ENCODE results near the gene RRH.
"Not testable (repeated sequence)": the region's sequence is repeated elsewhere in the genome, so short reads cannot be mapped to it uniquely, and the experiment has no call there.

RRH gene

DNA sequence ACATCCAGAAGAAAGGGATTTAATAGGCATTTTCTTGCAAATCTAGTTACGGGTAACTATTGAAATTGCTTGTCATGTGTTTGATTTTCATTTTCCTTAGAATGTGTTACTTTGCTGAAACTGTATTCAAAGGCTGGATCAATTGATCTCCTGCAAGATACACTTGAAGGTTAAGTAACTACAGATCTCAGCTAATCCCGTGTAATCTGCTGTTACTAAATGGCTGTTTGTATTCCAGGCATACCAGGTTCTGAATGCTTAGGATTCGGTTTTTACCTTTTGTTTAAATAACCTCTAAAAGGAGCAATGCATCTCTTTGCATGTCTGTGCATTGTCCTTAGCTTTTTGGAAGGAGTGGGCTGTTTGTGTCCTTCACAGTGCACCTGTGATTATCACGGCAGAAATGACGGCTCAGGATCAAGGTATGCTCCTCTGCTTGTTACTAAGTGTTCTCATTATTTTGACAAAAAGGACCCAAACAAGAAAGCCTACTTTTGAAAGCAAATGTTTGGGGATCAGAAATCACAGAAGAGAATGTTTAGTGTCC lies 20.2 kb downstream of the RRH start, which contains the start of gene LRIT3:
Gene LRIT3, plus strand, starts transcription at position 212 of the 547 bp plus-strand sequence. Its CDS starts 95 bp downstream, at position 307.
- no peak for DNase-seq

DNA sequence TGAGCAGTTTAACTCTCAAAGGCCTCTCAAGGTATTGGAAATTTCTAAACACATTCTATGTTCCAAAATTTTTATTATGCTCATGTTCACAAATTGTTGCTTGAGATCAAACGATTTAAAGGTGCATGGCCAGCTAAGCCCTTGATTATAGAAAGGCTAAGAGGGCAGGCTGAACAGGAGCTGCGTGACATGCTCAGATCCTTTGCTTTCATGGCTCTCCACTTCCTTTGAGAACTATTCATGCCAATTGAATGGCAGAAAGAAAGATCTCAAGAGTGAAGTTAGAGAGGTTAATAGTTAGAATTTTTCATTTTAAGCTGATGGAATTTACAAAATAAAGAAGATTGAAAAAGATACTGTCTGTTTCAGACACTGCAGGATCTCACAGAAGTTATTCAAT lies 20.7 kb downstream of the RRH start:
- DNase-seq = no peak

DNA sequence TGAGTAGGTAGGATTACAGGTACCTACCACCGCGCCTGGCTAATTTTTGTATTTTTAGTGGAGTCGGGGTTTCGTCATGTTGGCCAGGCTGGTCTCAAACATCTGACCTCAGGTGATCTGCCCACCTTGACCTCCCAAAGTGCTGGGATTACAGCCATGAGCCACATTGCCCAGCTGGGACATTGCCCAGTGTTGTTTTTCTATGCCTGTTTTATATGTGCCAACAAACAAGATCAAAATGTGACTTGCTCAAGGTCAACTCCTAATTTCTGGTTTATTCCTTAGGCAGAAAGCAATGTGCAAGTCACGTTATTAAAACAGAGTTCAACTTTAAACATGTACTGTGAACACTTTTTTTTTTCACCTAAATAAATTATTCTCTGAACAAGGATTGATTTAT lies 22.8 kb downstream of the RRH start:
- DNase-seq = no peak

DNA sequence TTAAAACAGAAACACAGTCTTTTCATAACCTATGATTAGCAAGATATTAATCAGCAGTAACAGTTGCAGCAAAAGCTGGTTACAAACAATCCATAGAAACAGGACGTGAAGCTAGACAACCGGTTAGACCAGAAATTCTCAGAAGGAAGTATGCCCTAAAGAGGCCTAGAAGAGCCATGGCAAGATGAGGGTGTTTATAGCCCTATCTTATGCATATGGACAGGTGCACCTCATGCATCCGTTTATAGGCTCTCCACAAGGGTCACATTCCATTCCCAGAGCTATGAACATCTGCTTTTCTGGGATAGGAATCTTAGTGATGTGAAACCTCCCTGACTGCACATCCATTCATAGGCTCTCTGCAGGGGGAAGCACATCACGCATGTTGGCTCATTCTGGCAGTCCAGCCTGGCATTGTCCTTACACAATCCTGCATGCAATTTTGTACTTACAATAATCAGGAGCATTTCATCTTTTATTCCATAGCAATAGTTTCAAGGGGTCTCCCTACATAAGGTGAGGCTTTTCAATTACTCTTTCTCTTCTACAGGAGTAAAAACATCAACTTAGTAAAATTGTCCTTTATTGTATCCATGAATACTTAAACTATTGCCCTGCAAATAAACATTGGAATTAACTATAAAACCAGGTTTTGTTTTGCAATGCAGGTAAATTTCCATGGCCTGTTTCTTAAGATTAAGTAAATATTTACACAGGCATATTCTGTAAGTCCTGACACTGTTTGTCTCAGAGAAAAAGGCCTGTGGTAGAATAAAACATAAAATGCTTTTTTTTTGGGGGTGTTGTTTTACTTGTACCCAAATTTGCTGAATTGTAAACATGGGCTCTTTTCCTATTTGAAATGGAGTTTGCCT lies 31.9 kb downstream of the RRH start:
- not testable (repeated sequence) for DNase-seq

DNA sequence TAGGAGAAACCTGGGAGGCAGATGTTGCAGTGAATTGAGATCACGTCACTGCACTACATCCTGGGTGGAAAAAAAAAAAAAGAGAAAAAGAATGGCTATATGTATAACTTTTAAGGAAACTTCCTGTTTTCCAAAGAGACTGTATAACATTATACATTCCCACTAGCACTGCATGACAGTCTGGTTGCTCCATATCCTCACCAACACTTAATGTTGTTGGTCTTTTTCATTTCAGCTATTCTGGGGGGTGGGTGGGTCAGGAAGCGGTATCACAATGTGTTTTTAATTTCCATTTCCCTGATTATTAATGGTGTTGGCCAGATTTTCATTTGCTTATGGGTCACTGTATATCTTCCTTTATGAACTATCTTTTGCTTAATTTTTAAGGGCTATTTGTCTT lies 33.5 kb downstream of the RRH start:
- DNase-seq = no peak

DNA sequence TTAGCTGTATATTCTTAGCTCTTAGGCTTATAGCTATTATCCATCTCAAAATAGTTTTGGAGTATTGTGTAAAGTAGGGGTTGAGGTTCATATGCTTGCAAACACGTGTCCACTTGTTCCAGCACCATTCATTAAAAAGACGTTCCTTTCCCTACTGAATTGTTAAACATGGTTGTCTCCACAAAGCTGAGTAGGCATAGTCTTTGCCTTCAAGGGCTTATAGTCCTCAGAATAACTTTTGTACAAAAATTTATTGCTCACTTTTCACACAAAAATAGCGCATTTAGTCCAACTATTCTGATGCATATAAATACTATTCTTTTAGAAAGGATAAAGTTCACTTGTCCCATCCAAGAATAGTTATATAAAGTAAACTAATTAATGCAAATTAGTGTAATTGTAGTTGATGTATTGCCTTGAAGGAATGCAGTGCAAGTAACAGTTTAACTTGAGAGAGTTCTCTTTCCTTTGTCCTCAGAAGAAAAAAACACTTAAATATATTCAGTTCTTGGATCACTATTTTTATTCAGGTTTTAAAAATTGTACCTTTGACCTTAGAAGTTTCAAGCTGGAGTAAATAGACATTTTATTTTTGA lies 34.2 kb downstream of the RRH start:
- no peak for DNase-seq

DNA sequence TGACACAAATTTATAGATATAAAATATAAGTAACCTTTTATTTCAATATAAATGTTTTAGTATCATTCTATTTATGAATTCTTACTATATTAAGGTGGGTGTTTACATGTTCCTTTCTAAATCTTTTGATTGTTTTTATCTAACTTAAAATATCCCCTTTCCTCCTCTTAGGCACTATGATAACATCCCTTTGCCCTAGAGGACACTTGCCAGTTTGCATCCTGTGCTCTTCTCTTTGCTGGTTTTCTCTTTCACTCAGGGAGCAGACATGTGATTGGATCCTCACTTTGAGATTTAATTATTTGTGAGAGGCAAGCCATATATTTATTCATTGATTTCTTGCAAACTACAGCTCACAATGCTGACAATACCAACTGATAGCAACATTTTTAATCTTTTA lies 36.4 kb downstream of the RRH start:
- DNase-seq = no peak

DNA sequence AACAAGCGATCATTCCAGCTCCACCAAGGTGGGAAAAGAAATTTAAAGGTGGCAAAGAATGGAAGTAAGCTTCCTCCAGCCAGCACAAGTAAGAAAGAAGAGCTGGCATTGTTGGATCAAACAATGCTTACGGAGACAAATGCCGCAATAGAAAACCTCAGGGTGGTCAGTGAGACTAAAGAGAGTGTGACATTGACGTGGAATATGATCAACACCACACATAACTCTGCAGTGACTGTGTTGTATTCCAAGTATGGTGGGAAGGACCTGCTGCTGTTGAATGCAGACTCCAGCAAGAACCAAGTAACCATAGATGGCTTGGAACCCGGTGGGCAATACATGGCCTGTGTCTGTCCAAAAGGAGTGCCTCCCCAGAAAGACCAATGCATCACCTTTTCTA lies 42.3 kb downstream of the RRH start:
- DNase-seq = no peak

DNA sequence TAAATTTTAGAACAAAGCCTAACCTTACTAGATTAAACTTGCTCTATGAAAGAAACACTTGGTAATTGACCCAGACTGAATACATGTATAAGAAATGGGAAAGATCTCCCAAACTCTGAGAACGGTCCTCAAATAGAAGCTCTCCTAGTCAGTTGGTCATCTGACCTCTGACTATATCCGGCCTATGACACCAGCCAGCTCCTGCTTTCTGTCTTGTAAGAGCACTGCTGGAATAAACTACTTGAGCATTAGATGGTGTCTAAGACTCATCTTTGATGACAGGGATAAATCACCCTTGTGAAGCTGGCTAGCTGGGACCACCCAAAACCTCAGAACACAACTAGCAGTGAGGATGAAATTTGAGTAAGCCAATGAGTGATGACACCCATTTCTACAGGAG lies 44.3 kb downstream of the RRH start:
- no peak for DNase-seq

DNA sequence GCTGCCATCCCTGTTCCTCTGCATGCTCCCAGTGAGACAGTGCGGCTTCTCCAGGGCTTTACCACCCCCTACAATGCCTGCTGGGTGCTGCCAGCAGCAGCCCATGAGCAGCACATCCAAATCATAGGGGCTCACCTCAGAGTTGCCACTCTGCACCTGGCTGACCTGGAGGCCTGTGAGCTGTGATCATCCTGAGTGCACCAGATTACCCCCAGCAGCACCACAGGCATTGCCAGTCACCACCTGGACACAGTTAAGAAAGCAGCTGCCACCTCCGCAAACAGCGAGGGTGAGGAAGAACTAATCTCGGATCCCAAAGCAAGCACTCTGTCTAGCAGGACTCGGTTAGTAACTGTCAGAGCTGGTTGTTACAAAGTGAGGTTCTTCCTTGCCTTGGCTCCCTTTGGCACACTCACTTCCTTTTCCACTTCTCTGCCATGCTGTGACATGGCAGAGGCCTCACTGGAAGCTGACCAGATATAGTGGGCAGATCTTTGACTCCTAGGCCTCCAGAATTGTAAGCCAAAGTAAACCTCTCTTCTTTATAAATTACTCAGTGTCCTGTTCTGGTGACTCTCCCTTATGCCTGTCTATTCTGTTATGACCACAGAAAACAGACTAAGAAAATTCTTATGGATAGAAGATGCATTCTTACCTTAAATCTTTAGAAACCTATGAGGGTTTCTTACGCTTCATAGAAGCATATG lies 45.3 kb downstream of the RRH start:
- no peak for DNase-seq

DNA sequence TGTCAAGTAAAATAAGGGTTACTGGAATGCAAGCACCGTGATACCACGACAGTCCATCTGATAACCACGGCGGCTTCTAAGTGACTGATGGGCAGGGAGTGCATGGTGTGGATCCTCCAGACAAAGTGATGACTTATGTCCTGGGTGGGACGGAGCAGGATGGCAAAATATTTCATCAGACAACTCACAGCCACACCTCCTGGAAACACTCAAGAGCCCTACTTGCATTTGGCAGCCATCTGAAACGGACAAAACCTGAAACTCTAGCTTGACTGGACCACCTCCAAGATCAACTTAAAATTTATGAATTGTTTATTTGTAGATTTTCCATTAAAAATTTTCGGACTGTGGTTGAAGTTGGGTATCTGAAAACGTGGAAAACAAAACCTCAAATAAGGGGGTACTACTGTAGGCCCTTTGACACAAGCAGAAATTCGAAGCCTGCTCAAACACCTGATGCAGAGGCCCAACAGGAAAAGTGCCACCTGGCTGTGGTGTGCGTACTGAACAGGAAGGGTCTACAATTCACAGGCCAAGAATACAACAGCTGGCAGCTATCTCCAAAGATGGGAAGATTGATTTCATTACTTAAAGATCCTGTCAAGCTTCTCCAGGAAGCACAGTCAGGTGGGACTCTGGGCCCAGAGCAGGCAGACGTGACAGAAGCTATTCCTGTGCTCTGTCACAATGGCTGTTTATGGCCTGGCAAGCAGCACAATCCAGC lies 46.2 kb downstream of the RRH start:
- DNase-seq = no peak

DNA sequence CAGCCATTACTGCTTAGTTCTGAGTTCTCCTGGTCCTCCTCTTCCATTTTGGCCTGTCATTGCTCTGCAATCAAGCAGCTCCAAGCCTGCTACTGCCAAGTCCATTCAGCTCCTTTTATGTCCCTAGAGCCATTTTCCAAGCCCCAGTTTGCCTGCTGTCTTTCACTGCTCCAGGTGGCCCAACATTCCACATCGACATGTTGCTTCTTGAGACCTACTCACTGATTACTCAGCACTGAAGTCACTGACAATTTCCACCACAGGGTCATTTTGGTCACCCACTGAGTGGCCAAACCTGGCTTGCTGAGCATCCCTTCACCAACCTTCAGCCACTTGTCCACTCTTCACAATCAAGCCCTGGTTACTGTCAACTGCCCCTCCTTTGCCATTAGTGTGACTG lies 47.3 kb downstream of the RRH start:
- DNase-seq = no peak

DNA sequence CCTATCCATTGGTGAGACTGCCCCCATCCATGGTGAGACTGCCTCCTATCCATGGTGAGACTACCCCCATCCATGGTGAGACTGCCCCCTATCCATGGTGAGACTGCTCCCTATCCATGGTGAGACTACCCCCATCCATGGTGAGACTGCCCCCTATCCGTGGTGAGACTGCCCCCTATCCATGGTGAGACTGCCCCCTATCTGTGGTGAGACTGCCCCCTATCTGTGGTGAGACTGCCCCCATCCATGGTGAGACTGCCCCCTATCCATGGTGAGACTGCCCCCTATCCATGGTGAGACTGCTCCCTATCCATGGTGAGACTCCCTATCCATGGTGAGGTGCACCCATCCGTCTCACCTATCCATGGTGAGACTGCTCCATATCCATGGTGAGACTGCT lies 47.8 kb downstream of the RRH start:
- not testable (repeated sequence) for DNase-seq

DNA sequence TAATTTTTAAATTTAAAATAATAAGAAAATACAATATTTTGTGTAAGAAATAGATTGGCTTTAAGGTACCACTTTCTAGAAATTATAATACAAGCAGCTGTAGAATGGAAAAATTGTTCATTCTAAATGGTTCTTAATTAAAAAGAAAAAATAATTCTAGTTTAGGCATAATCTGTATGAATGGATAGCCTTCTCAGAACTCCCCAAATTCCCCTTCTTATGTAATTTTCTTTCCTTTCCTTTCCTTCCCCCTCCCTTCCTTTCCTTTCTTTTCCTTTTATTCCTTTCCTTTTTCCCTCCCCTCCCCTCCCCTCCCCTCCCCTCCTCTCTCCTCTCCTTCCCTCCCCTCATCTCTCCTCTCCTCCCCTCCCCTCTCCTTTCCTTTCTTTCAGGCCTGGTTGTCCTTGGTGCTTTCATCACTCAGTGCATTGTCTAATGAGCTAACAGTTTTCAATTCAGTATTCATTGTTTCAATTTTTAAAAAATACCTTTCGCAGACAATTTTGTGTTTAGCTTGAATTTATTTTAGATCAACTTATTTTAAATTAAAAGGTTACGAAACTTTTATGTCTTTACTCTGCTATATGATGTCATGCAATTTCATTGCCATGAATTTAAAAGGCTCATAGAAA lies 49.0 kb downstream of the RRH start:
- DNase-seq = no peak

DNA sequence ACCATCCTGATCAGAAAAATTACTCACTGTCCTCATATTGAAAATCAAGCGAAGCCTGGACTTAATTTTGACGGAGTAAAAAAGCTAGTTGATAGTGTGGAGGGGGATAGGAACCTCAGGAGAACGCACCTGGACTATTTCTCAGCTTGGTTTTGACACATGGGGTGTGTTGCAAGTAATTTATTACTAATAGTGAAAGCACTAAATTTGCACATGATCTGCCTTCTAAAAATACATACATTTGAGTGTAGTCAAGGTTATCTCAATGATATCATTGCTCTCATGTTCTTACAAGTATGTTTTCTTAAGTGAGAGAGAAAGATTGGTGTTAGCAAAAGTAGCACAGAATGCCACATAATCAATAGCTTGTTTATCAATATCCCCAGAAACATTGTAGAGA lies 49.6 kb downstream of the RRH start:
- no peak for DNase-seq

DNA sequence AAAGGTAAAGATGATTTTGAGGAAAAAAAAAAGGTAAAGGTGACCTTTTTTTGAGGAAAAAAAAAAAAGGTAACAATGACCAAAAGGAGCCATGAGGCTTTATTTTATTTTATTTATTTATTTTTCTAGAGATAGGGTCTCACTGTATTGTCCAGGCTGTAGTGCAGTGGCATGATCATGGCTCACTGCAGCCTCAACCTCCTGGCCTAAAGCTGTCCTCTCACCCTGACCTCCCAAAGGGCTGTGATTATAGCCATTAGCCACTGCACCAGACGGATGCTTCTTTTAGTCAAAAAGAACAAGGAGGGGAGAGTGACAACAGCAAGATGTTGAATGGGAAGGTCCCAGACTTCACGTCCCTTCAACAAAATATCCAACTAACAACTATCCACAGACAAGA lies 50.6 kb downstream of the RRH start:
- no peak for DNase-seq

DNA sequence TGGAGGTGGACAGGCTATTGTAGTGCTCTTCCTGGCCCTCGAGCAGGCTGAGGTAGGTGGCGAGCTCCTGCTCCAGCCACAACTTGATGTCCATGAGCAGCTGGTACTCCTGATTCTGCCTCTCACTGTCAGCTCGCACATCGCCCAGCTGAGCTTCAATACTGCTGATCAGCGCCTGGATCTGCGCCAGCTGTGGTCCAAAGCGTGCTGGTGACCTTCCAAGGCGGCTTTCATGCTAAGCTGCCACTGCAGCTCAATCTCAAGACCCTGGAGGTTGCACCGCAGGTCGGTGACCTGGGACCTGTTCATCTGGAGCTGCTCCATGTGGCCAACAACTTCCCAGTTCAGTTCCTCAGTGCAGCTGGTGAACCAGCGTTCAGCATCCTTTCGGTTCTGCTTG lies 51.3 kb downstream of the RRH start:
- DNase-seq = no peak

DNA sequence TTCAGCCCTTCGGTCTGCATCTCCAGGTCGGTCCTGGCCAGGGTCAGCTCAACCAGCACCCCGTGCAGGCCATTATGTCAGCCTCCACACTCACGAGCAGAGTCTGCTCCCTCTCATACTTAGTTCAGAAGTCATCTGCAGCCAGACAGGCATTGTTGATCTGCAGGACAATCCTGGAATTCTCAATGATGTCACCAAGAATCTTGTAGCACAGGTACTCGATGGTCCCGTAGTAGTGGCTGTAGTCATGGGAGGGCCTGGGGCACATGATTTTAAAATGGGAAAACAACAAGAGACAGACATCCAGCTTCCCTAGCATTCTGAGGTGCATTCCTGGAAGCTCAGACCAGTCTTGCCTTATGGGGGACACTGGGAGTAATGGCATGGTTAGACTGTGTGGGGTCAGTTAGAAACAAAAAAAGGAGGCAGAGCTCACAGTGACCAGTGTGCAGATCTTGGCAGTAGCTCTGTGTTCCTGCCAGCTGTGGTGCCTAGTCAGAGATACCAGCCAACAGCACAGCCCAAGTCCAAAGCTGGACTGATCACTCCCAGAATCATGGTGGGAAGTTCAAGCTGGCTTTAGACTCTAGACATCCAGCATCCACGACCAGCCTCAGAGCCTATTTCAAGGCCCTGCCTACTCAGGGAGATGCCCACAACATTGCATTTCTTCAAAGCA lies 52.0 kb downstream of the RRH start:
- no peak for DNase-seq

DNA sequence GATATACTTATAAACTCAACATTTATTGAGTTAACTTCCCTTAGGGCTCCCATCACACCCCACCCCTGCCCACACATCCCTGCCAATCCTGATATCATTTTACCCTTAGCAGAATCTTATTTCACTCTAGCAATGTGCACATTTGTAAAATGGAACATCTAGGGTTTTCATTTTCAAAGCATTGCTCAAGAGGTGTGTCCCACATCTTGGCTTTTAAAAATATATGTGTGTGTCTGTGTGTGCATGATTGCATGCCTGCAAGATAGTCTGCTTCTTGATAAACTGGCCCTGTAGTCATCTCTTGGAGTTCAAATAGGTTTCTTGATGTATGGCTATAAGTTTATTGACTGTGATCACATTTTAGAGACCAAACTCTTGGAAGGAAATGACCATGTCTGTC lies 58.5 kb downstream of the RRH start:
- DNase-seq = no peak

DNA sequence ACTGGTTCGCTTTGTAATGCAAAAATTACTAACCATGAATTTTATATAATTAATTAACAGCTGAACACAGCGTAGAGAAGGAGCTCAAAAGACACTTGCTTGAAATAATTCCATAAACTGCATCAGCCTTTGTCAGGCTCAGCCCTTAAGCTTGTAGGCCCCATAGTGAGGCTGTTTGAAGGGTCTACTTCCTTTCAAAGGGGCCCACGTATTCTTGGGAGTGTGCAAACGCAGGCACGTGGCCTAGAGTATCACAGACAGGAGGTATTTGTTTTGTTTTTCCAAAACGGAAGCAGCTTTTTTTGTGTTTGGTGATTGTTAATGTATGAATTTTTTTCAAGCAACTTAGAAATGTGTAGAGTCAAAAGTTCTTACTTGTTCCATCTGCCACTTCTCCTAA lies 59.3 kb downstream of the RRH start:
- DNase-seq = no peak

DNA sequence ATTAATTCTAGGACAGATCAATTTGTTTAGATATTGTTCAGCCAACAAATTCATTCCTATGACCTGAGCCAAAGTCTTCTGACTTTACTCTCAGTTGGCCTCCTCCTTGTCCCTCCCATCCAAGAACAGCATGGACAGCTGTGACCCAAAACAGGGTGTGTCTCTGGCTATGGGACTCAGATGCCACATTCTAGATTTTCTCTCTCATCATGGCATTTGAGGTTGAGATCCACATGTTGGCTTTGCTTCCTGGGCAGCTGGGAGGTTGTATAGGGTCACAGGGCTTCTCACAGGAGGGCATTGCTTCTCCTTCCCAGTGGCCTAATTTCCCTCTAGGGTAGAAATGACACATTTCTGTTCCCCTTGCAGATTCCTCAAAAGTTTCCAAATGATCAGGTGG lies 62.3 kb downstream of the RRH start:
- no peak for DNase-seq
